ENCODE data around the gene NEDD4L. TPM values are rescaled to one million over a fixed set of nuclear protein-coding genes. Genes with fewer than 3 reads are reported as not detected.

The NEDD4L gene
- total and polyA plus RNA-seq, 10 of the 15 experiments (the other 5 are each of a cell fraction or from before 2014, with no cell fraction given), result 7.4 to 24.0 (median 17.7) TPM

- Histone ChIP-seq H3K9me3 (replicated peaks; ENCODE audit: control insufficient read depth, insufficient read depth, low read length) (no peaks in the 10 kb centered on the region), H3K9ac (ENCODE audit: control insufficient read depth, insufficient read depth, low read length) (no peak overlapping the region), H3K4me2 (ENCODE audit: control insufficient read depth, insufficient read depth) (no peak overlapping the region), H3K36me3 (ENCODE audit: control insufficient read depth in 2 of 2, insufficient read depth in 2 of 2, low read length in 1 of 2) (peaks cover 0 to 2% of the 10 kb centered on the region in 2 experiments; a peak in 1 of 4 replicates), H3K4me3 (no peak overlapping the region), H3K4me1 (ENCODE audit: control insufficient read depth, insufficient read depth, low read length) (no peaks in the 10 kb centered on the region), H4K20me1 (ENCODE audit: control insufficient read depth, insufficient read depth) (no peaks in the 10 kb centered on the region), H2AFZ (ENCODE audit: control insufficient read depth, low read depth, low read length) (no peak overlapping the region), H3K27ac (ENCODE audit: control insufficient read depth, insufficient read depth) (no peak overlapping the region), H3K79me2 (ENCODE audit: control insufficient read depth, insufficient read depth, low read length) (no peaks in the 10 kb centered on the region), H3K27me3 (replicated peaks in 1 of 2; ENCODE audit: control insufficient read depth in 2 of 2, insufficient read depth in 2 of 2, low read length in 1 of 2) (no peaks in the 10 kb centered on the region)
- POLR2A ChIA-PET, result no interaction called here
- no peak for FAIRE-seq
- 23% methylated on average over 2 of the region's 2 CpGs for WGBS (ENCODE audit: insufficient coverage, insufficient replicate concordance, low lambda C conversion rate, missing lambda C conversion rate)
- intact Hi-C loops (cut with micrococcal nuclease; ENCODE audit: unreplicated experiment) (no loop called here), in situ Hi-C loops (cut with MboI) (no loop called here)
- SMC1A ChIA-PET (ENCODE audit: uncharacterized antibody, unreplicated experiment), result no interaction called here
- CTCF ChIA-PET, result interaction anchor here (2.3 kb wide), 1 partner anchor 16 kb away, joined by 8 read pairs; no protein-coding TSS in a partner anchor
- BruUV-seq (replicated peaks), result no TSS peak
- no peak for DNase-seq (ENCODE audit: low read depth, low spot score)
- ATAC-seq, result no peak
- RAD21 ChIA-PET (ENCODE audit: unreplicated experiment), result no interaction called here
- TF ChIP-seq ZZZ3 (IDR thresholded peaks at IDR 0.05; ENCODE audit: control insufficient read depth, insufficient read length, low read depth) (no peak), ZNF592 (IDR thresholded peaks at IDR 0.05) (no peak), MYC (IDR thresholded peaks at IDR 0.05; ENCODE audit: insufficient read depth, insufficient read length, insufficient replicate concordance, low read length, severe bottlenecking) (no peak), MEF2A (IDR thresholded peaks at IDR 0.05; ENCODE audit: insufficient read depth, low read depth, low read length) (no peak), ZBTB40 (IDR thresholded peaks at IDR 0.05; ENCODE audit: borderline replicate concordance) (no peak), BCLAF1 (IDR thresholded peaks at IDR 0.05) (no peak), ZBTB33 (IDR thresholded peaks at IDR 0.05) (no peak), IRF4 (IDR thresholded peaks at IDR 0.05; ENCODE audit: low read depth, low read length) (no peak)
Observed at GRCh38 chr18:58382446-58382845, 338.4 kb downstream of the NEDD4L start.
